Neural progenitor cell (in vitro differentiated cells): ENCODE measurements around the gene INTS6.

Experiments
- CTCF ChIP-seq: fragments of 200-600 bp; sonication (generic); IDR thresholded peaks from 2 replicates; pipeline ENCODE4 v1.5.1; 2017; ENCODE audit warnings: antibody characterized with exemption, mild to moderate bottlenecking
- EZH2 ChIP-seq: fragments of 200-600 bp; sonication (generic); IDR thresholded peaks from 2 replicates; pipeline ENCODE4 v1.6.1; 2017; ENCODE audit warnings: antibody characterized with exemption, mild to moderate bottlenecking, moderate library complexity

- TF ChIP-seq CTCF (no peak), EZH2 (no peak)
Observed at GRCh38 chr13:51324714-51325420, 128.0 kb downstream of the INTS6 start.
